ENCODE results near the gene SPSB4. TPM values are rescaled to one million over a fixed set of nuclear protein-coding genes. Genes with fewer than 3 reads are reported as not detected.

SPSB4 gene
- total RNA-seq, 1 donor from 2014 or later: 1.2 TPM

GRCh38 chr3:141127344-141128125, 76.4 kb downstream of the SPSB4 start:
- no peak for DNase-seq (ENCODE audit: low spot score)
- TF ChIP-seq CTCF (IDR thresholded peaks at IDR 0.05; ENCODE audit: unreplicated experiment): no peak
- no peaks in the 10 kb centered on the region for H3K27me3 Mint-ChIP-seq (ENCODE audit: unreplicated experiment)
- no peaks in the 10 kb centered on the region for H3K4me1 Mint-ChIP-seq (ENCODE audit: unreplicated experiment)
- no peak overlapping the region for H3K4me3 Mint-ChIP-seq (ENCODE audit: unreplicated experiment)
- no peak overlapping the region for H3K27ac Mint-ChIP-seq (ENCODE audit: unreplicated experiment)
- no peaks in the 10 kb centered on the region for H3K36me3 Mint-ChIP-seq (ENCODE audit: low read depth, unreplicated experiment)
- H3K9me3 Mint-ChIP-seq (ENCODE audit: unreplicated experiment): no peaks in the 10 kb centered on the region

GRCh38 chr3:141128126-141128777, 77.1 kb downstream of the SPSB4 start:
- no peaks in the 10 kb centered on the region for H3K9me3 Mint-ChIP-seq (ENCODE audit: unreplicated experiment)
- H3K4me3 Mint-ChIP-seq (ENCODE audit: unreplicated experiment): no peak overlapping the region
- H3K36me3 Mint-ChIP-seq (ENCODE audit: low read depth, unreplicated experiment): no peaks in the 10 kb centered on the region
- no peaks in the 10 kb centered on the region for H3K27me3 Mint-ChIP-seq (ENCODE audit: unreplicated experiment)
- H3K27ac Mint-ChIP-seq (ENCODE audit: unreplicated experiment): no peak overlapping the region
- DNase-seq (ENCODE audit: low spot score): no peak
- TF ChIP-seq CTCF (IDR thresholded peaks at IDR 0.05; ENCODE audit: unreplicated experiment): no peak
- H3K4me1 Mint-ChIP-seq (ENCODE audit: unreplicated experiment): no peaks in the 10 kb centered on the region

- no peaks in the 10 kb centered on the region for H3K9me3 Mint-ChIP-seq (ENCODE audit: unreplicated experiment)
- H3K27me3 Mint-ChIP-seq (ENCODE audit: unreplicated experiment): no peaks in the 10 kb centered on the region
- DNase-seq (ENCODE audit: low spot score): no peak
- no peak for TF ChIP-seq CTCF (IDR thresholded peaks at IDR 0.05; ENCODE audit: unreplicated experiment)
- H3K36me3 Mint-ChIP-seq (ENCODE audit: low read depth, unreplicated experiment): no peaks in the 10 kb centered on the region
- H3K4me3 Mint-ChIP-seq (ENCODE audit: unreplicated experiment): no peak overlapping the region
- H3K27ac Mint-ChIP-seq (ENCODE audit: unreplicated experiment): no peak overlapping the region
- H3K4me1 Mint-ChIP-seq (ENCODE audit: unreplicated experiment): no peaks in the 10 kb centered on the region
These were observed 77.9 kb downstream of the SPSB4 start for GRCh38 chr3:141129049-141129448.

- TF ChIP-seq CTCF (IDR thresholded peaks at IDR 0.05; ENCODE audit: unreplicated experiment): no peak
- H3K4me1 Mint-ChIP-seq (ENCODE audit: unreplicated experiment): no peaks in the 10 kb centered on the region
- DNase-seq (ENCODE audit: low spot score): no peak
- H3K36me3 Mint-ChIP-seq (ENCODE audit: low read depth, unreplicated experiment): no peaks in the 10 kb centered on the region
- H3K27me3 Mint-ChIP-seq (ENCODE audit: unreplicated experiment): no peaks in the 10 kb centered on the region
- no peak overlapping the region for H3K27ac Mint-ChIP-seq (ENCODE audit: unreplicated experiment)
- no peaks in the 10 kb centered on the region for H3K9me3 Mint-ChIP-seq (ENCODE audit: unreplicated experiment)
- H3K4me3 Mint-ChIP-seq (ENCODE audit: unreplicated experiment): no peak overlapping the region
These were observed 78.4 kb downstream of the SPSB4 start for GRCh38 chr3:141129541-141130011.

GRCh38 chr3:141143517-141143916, 92.4 kb downstream of the SPSB4 start:
- Mint-ChIP-seq H3K4me3 (ENCODE audit: unreplicated experiment) (no peak overlapping the region), H3K4me1 (ENCODE audit: unreplicated experiment) (peaks cover 3% of the 10 kb centered on the region), H3K36me3 (ENCODE audit: low read depth, unreplicated experiment) (peaks cover 11% of the 10 kb centered on the region), H3K27ac (ENCODE audit: unreplicated experiment) (no peak overlapping the region), H3K9me3 (ENCODE audit: unreplicated experiment) (peaks cover 20% of the 10 kb centered on the region), H3K27me3 (ENCODE audit: unreplicated experiment) (peaks cover 2% of the 10 kb centered on the region)
- DNase-seq (ENCODE audit: low spot score): no peak
- no peak for TF ChIP-seq CTCF (IDR thresholded peaks at IDR 0.05; ENCODE audit: unreplicated experiment)

Measured in endothelial cell (in vitro differentiated cells).